Colonic mucosa (tissue), 4 donors: Measurements from ENCODE around the gene CCNB3. TPM values are rescaled to one million over a fixed set of nuclear protein-coding genes. Genes with fewer than 3 reads are reported as not detected.

Experiments used
- DNase-seq: peaks from one replicate; pipeline ENCODE4 v3.0.0-alpha.2; 2020
- H3K27ac ChIP-seq: fragments of 200-600 bp; one replicate; pipeline ENCODE4 v1.8.0; 2021
- H3K27me3 ChIP-seq: fragments of 200-600 bp; one replicate; pipeline ENCODE4 v1.8.0; 2021
- H3K36me3 ChIP-seq: fragments of 200-600 bp; one replicate; pipeline ENCODE4 v1.8.0; 2021
- H3K4me1 ChIP-seq: fragments of 200-600 bp; one replicate; pipeline ENCODE4 v1.8.0; 2021; ENCODE audit warnings: mild to moderate bottlenecking
- H3K4me3 ChIP-seq: fragments of 200-600 bp; one replicate; pipeline ENCODE4 v1.8.0; 2021
- H3K9ac ChIP-seq, 2 donors: one replicate each; pipeline ENCODE4 v1.7.0; 2013; ENCODE audit warnings: control low read depth in 2 of 2, low read depth in 2 of 2, low read length in 2 of 2
- H3K9me3 ChIP-seq: fragments of 200-600 bp; one replicate; pipeline ENCODE4 v1.8.0; 2021
- CTCF ChIP-seq: fragments of 200-600 bp; IDR thresholded peaks from one replicate; pipeline ENCODE4 v1.8.0; 2022; ENCODE audit warnings: antibody characterized with exemption, mild to moderate bottlenecking
- intact Hi-C: fragments of 100-400 bp; cut with DNase I; formaldehyde crosslinking; loops from one replicate; pipeline ENCODE4 v1.14.1; 2022
- total RNA-seq, 2 donors: library from RNA; stranded (reverse); fragmentation: NEBNext Ultra II Directional in 1 of 2; extraction: Animal tissue kit (Norgen Biotek cat#: 25700) in 1 of 2; gene quantifications; one replicate each; pipeline ENCODE4 v1.2.1, GENCODE V29; 2021
- donor health status: healthy.
- donor health status: DM: no; HTN: no; CAD: no.
- donor health status: DM: no; HTN: no; CAD: no.

Gene CCNB3
- total RNA-seq, 2 donors from 2014 or later, result 0.11 to 0.30 TPM

GRCh38 chrX:50372966-50373365 lies 168.4 kb downstream of the CCNB3 start:
- Histone ChIP-seq H3K4me3 (no peak overlapping the region), H3K27ac (no peak overlapping the region), H3K9ac (no peak overlapping the region), H3K9me3 (no peaks in the 10 kb centered on the region), H3K4me1 (no peaks in the 10 kb centered on the region), H3K27me3 (no peaks in the 10 kb centered on the region), H3K36me3 (no peaks in the 10 kb centered on the region)
- DNase-seq, result no peak
- intact Hi-C loops, result no loop called here
- TF ChIP-seq CTCF, result no peak

- DNase-seq, result peak; percentile 49
- no peaks in the 10 kb centered on the region for H3K4me1 ChIP-seq
- H3K36me3 ChIP-seq, result no peaks in the 10 kb centered on the region
- H3K4me3 ChIP-seq, result no peak overlapping the region
- no peaks in the 10 kb centered on the region for H3K27me3 ChIP-seq
- no peak overlapping the region for H3K9ac ChIP-seq
- intact Hi-C loops, result no loop called here
- H3K9me3 ChIP-seq, result no peaks in the 10 kb centered on the region
- no peak for TF ChIP-seq CTCF
- H3K27ac ChIP-seq, result peak overlapping the region; percentile 56
Observed at GRCh38 chrX:50375481-50376267, 171.1 kb downstream of the CCNB3 start.

- intact Hi-C loops, result no loop called here
- no peak overlapping the region for H3K4me3 ChIP-seq
- no peak for TF ChIP-seq CTCF
- no peak for DNase-seq
- H3K36me3 ChIP-seq, result no peaks in the 10 kb centered on the region
- no peak overlapping the region for H3K27ac ChIP-seq
- no peaks in the 10 kb centered on the region for H3K4me1 ChIP-seq
- H3K27me3 ChIP-seq, result no peaks in the 10 kb centered on the region
- no peaks in the 10 kb centered on the region for H3K9me3 ChIP-seq
- H3K9ac ChIP-seq, result no peak overlapping the region
Observed at GRCh38 chrX:50381729-50382415, 177.3 kb downstream of the CCNB3 start.

- no peak overlapping the region for H3K4me3 ChIP-seq
- no peak for TF ChIP-seq CTCF
- no peaks in the 10 kb centered on the region for H3K36me3 ChIP-seq
- no peaks in the 10 kb centered on the region for H3K4me1 ChIP-seq
- intact Hi-C loops, result no loop called here
- no peak overlapping the region for H3K9ac ChIP-seq
- DNase-seq, result no peak
- H3K9me3 ChIP-seq, result no peaks in the 10 kb centered on the region
- no peaks in the 10 kb centered on the region for H3K27me3 ChIP-seq
- H3K27ac ChIP-seq, result no peak overlapping the region
Observed at GRCh38 chrX:50386520-50386919, 182.0 kb downstream of the CCNB3 start.

- no peaks in the 10 kb centered on the region for H3K36me3 ChIP-seq
- H3K9ac ChIP-seq, result no peak overlapping the region
- H3K4me3 ChIP-seq, result no peak overlapping the region
- no peaks in the 10 kb centered on the region for H3K9me3 ChIP-seq
- intact Hi-C loops, result no loop called here
- H3K4me1 ChIP-seq, result no peaks in the 10 kb centered on the region
- H3K27ac ChIP-seq, result no peak overlapping the region
- DNase-seq, result no peak
- H3K27me3 ChIP-seq, result no peaks in the 10 kb centered on the region
- no peak for TF ChIP-seq CTCF
Observed at GRCh38 chrX:50393902-50394301, 189.3 kb downstream of the CCNB3 start.

Other genes starting within 250 kb of the CCNB3 start
- not detected for gene AKAP4, start 3.8 kb upstream of the CCNB3 start, total RNA-seq